Loucy (cell line): Measurements from ENCODE around the gene TMBIM4.

ENCODE experiments used
- H2AFZ ChIP-seq: fragments of 200-600 bp; sonication (generic); 2 replicates; pipeline ENCODE4 v1.6.0; 2016; ENCODE audit warnings: antibody characterized with exemption, mild to moderate bottlenecking, low read length, moderate library complexity
- H3F3A ChIP-seq: fragments of 200-600 bp; 2 replicates; pipeline ENCODE4 v1.6.0; 2016; ENCODE audit warnings: antibody characterized with exemption, low read depth, mild to moderate bottlenecking
- H3K27me3 ChIP-seq: fragments of 200-600 bp; sonication (generic); 2 replicates; pipeline ENCODE4 v1.6.1; 2014; ENCODE audit warnings: low read length, mild to moderate bottlenecking; ENCODE audit not compliant: insufficient read depth, poor library complexity, severe bottlenecking
- H3K36me3 ChIP-seq: fragments of 200-600 bp; sonication (generic); 2 replicates; pipeline ENCODE4 v1.6.1; 2016; ENCODE audit warnings: low read length; ENCODE audit not compliant: insufficient read depth
- H3K4me1 ChIP-seq: fragments of 200-600 bp; sonication (generic); 2 replicates; pipeline ENCODE4 v1.5.1; 2014; ENCODE audit warnings: low read length, mild to moderate bottlenecking; ENCODE audit not compliant: insufficient read depth, poor library complexity, severe bottlenecking
- H3K4me2 ChIP-seq: fragments of 200-600 bp; sonication (generic); 2 replicates; pipeline ENCODE4 v1.6.0; 2014; ENCODE audit warnings: antibody characterized with exemption, low read length, low read depth, mild to moderate bottlenecking; ENCODE audit not compliant: poor library complexity, severe bottlenecking
- H3K4me3 ChIP-seq: fragments of 200-600 bp; sonication (generic); 2 replicates; pipeline ENCODE4 v1.5.1; 2014; ENCODE audit warnings: low read length, mild to moderate bottlenecking, mixed read lengths; ENCODE audit not compliant: poor library complexity, severe bottlenecking
- H3K79me2 ChIP-seq: fragments of 200-600 bp; sonication (generic); 2 replicates; pipeline ENCODE4 v1.6.1; 2014; ENCODE audit warnings: low read length; ENCODE audit not compliant: insufficient read depth
- H3K9ac ChIP-seq: fragments of 200-600 bp; sonication (generic); 2 replicates; pipeline ENCODE4 v1.6.0; 2014; ENCODE audit warnings: mild to moderate bottlenecking, low read depth, low read length, moderate library complexity; ENCODE audit not compliant: poor library complexity, severe bottlenecking
- H3K9me2 ChIP-seq: fragments of 200-600 bp; sonication (generic); replicated peaks from 2 replicates; pipeline ENCODE4 v1.6.1; 2016; ENCODE audit warnings: low read depth, low read length, mixed read lengths
- H3K9me3 ChIP-seq: fragments of 200-600 bp; sonication (generic); 2 replicates; pipeline ENCODE4 v1.6.1; 2014; ENCODE audit warnings: mild to moderate bottlenecking, antibody characterized with exemption, low read length, low read depth; ENCODE audit not compliant: insufficient read depth
- H4K20me1 ChIP-seq: fragments of 200-600 bp; sonication (generic); 2 replicates; pipeline ENCODE4 v1.6.0; 2014; ENCODE audit warnings: antibody characterized with exemption, low read length, mild to moderate bottlenecking; ENCODE audit not compliant: insufficient read depth, poor library complexity, severe bottlenecking
- CTCF ChIP-seq: fragments of 200-600 bp; sonication (generic); conservative IDR thresholded peaks from 2 replicates; pipeline ENCODE4 v1.5.1; 2014; ENCODE audit warnings: mild to moderate bottlenecking, antibody characterized with exemption, low read length
- EZH2phosphoT487 ChIP-seq: fragments of 200-600 bp; IDR thresholded peaks from 2 replicates; pipeline ENCODE4 v1.6.1; 2018; ENCODE audit warnings: antibody characterized with exemption, mild to moderate bottlenecking, moderate library complexity, borderline replicate concordance

Gene TMBIM4

GRCh38 chr12:66199831-66200509 is 30.2 kb upstream of the TMBIM4 start:
- no peaks in the 10 kb centered on the region for H3F3A ChIP-seq

GRCh38 chr12:66199141-66199540 is 29.3 kb upstream of the TMBIM4 start:
- Histone ChIP-seq H3K9me2 (no peaks in the 10 kb centered on the region), H3K27me3 (no peaks in the 10 kb centered on the region), H3F3A (no peaks in the 10 kb centered on the region), H3K4me3 (no peak overlapping the region), H3K9ac (no peak overlapping the region), H3K36me3 (no peaks in the 10 kb centered on the region), H3K4me1 (no peaks in the 10 kb centered on the region), H4K20me1 (no peaks in the 10 kb centered on the region), H3K9me3 (no peaks in the 10 kb centered on the region), H2AFZ (no peak overlapping the region), H3K79me2 (no peaks in the 10 kb centered on the region), H3K4me2 (no peak overlapping the region)
- TF ChIP-seq EZH2phosphoT487 (no peak), CTCF (no peak)

More at GRCh38 chr12:66199831-66200509, 30.2 kb upstream of the TMBIM4 start:
- Histone ChIP-seq H2AFZ (no peak overlapping the region), H3K4me1 (no peaks in the 10 kb centered on the region), H3K36me3 (no peaks in the 10 kb centered on the region), H3K9ac (no peak overlapping the region), H3K27me3 (peaks cover 5% of the 10 kb centered on the region), H3K4me3 (no peak overlapping the region), H3K9me2 (no peaks in the 10 kb centered on the region), H3K4me2 (no peak overlapping the region), H3K79me2 (no peaks in the 10 kb centered on the region), H4K20me1 (no peaks in the 10 kb centered on the region), H3K9me3 (no peaks in the 10 kb centered on the region)
- TF ChIP-seq EZH2phosphoT487 (no peak), CTCF (no peak)

- no peaks in the 10 kb centered on the region for H4K20me1 ChIP-seq
- H3K36me3 ChIP-seq: no peaks in the 10 kb centered on the region
- no peak overlapping the region for H3K4me3 ChIP-seq
- no peaks in the 10 kb centered on the region for H3K9me3 ChIP-seq
- no peak for TF ChIP-seq EZH2phosphoT487
- no peak for TF ChIP-seq CTCF
- H3K9me2 ChIP-seq: no peaks in the 10 kb centered on the region
- no peaks in the 10 kb centered on the region for H3F3A ChIP-seq
- H3K9ac ChIP-seq: no peak overlapping the region
- no peak overlapping the region for H2AFZ ChIP-seq
- H3K4me2 ChIP-seq: no peak overlapping the region
- no peaks in the 10 kb centered on the region for H3K79me2 ChIP-seq
- H3K4me1 ChIP-seq: no peaks in the 10 kb centered on the region
- no peaks in the 10 kb centered on the region for H3K27me3 ChIP-seq
Observed at GRCh38 chr12:66197495-66197921, 27.7 kb upstream of the TMBIM4 start.
